ENCODE measurements around the gene KLK1. TPM values are rescaled to one million over a fixed set of nuclear protein-coding genes. Genes with fewer than 3 reads are reported as not detected.
"Not testable (repeated sequence)": the region's sequence is repeated elsewhere in the genome, so short reads cannot be mapped to it uniquely, and the experiment has no call there.

Gene KLK1
- total RNA-seq, 3 donors from 2014 or later, result 0.33 to 0.44 TPM; not detected in 1

GRCh38 chr19:50778906-50779430 is 44.6 kb downstream of the KLK1 start:
- peaks cover 0 to 67% of the 10 kb centered on the region in 2 donors for H3K27me3 ChIP-seq
- no peaks in the 10 kb centered on the region for H3K36me3 ChIP-seq
- H3K4me1 ChIP-seq, result no peaks in the 10 kb centered on the region
- DNase-seq (ENCODE audit: low spot score in 2 of 2), result no peak
- H3K27ac ChIP-seq, result no peak overlapping the region
- H3K4me3 ChIP-seq, result no peak overlapping the region
- peaks cover 6 to 7% of the 10 kb centered on the region in 2 donors for H3K9me3 ChIP-seq
- intact Hi-C loops (cut with DNase I; ENCODE audit: low total_unique reads), result no loop called here
- TF ChIP-seq POLR2AphosphoS5 (IDR thresholded peaks at IDR 0.05), result no peak
- no peak for TF ChIP-seq CTCF (IDR thresholded peaks at IDR 0.05)
- TF ChIP-seq POLR2A (IDR thresholded peaks at IDR 0.05), result no peak

- Histone ChIP-seq H3K9me3 (peaks cover 6 to 7% of the 10 kb centered on the region in 2 donors), H3K36me3 (no peaks in the 10 kb centered on the region), H3K27me3 (peaks cover 0 to 61% of the 10 kb centered on the region in 2 donors), H3K4me3 (no peak overlapping the region), H3K4me1 (no peaks in the 10 kb centered on the region), H3K27ac (no peak overlapping the region)
- DNase-seq (ENCODE audit: low spot score in 2 of 2), result no peak
- TF ChIP-seq POLR2AphosphoS5 (IDR thresholded peaks at IDR 0.05) (no peak), CTCF (IDR thresholded peaks at IDR 0.05) (no peak), POLR2A (IDR thresholded peaks at IDR 0.05) (no peak)
- intact Hi-C loops (cut with DNase I; ENCODE audit: low total_unique reads), result no loop called here
These were observed 45.7 kb downstream of the KLK1 start for GRCh38 chr19:50777830-50778303.

DNA sequence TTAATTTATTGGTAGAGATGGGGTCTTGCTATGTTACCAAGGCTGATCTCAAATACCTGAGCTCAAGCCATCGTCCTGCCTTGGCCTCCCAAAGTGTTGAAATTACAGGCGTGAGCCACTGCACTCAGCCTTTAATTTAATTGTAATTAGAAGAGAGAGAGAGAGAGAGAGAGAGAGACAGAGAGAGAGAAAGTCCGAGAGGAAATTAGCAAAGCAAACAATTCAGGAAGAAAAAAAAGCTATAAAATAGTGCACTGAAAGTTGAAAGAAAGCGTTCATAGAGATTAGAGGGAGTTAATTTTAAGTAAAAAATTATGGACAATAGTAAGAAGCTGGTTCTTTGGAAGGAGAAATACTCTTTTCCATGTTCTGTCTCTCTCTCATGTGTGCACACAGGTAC is 46.3 kb downstream of the KLK1 start:
- DNase-seq (ENCODE audit: low spot score in 2 of 2), result no peak
- Histone ChIP-seq H3K27me3 (peaks cover 0 to 62% of the 10 kb centered on the region in 2 donors), H3K4me1 (no peaks in the 10 kb centered on the region), H3K4me3 (no peak overlapping the region), H3K27ac (no peak overlapping the region), H3K9me3 (peaks cover 6 to 7% of the 10 kb centered on the region in 2 donors), H3K36me3 (no peaks in the 10 kb centered on the region)
- intact Hi-C loops (cut with DNase I; ENCODE audit: low total_unique reads), result no loop called here
- TF ChIP-seq POLR2A (IDR thresholded peaks at IDR 0.05) (no peak), POLR2AphosphoS5 (IDR thresholded peaks at IDR 0.05) (no peak), CTCF (IDR thresholded peaks at IDR 0.05) (no peak)

- no peak for TF ChIP-seq CTCF (IDR thresholded peaks at IDR 0.05)
- TF ChIP-seq POLR2AphosphoS5 (IDR thresholded peaks at IDR 0.05), result no peak
- TF ChIP-seq POLR2A (IDR thresholded peaks at IDR 0.05), result no peak
- H3K36me3 ChIP-seq, result no peaks in the 10 kb centered on the region
- H3K9me3 ChIP-seq, result peaks cover 6 to 7% of the 10 kb centered on the region in 2 donors
- H3K4me1 ChIP-seq, result no peaks in the 10 kb centered on the region
- H3K27me3 ChIP-seq, result peaks cover 0 to 58% of the 10 kb centered on the region in 2 donors
- no peak for DNase-seq (ENCODE audit: low spot score in 2 of 2)
- no peak overlapping the region for H3K4me3 ChIP-seq
- intact Hi-C loops (cut with DNase I; ENCODE audit: low total_unique reads), result no loop called here
- H3K27ac ChIP-seq, result no peak overlapping the region
These were observed 47.5 kb downstream of the KLK1 start for GRCh38 chr19:50776131-50776530.

- DNase-seq (ENCODE audit: low spot score in 2 of 2); H3K4me1 ChIP-seq; H3K4me3 ChIP-seq; H3K36me3 ChIP-seq; H3K27ac ChIP-seq; intact Hi-C loops (cut with DNase I; ENCODE audit: low total_unique reads); H3K9me3 ChIP-seq: not testable (repeated sequence)
- H3K27me3 ChIP-seq, result peaks cover 0 to 39% of the 10 kb centered on the region in 2 donors
These were observed 50.1 kb downstream of the KLK1 start for GRCh38 chr19:50773454-50773853.

DNA sequence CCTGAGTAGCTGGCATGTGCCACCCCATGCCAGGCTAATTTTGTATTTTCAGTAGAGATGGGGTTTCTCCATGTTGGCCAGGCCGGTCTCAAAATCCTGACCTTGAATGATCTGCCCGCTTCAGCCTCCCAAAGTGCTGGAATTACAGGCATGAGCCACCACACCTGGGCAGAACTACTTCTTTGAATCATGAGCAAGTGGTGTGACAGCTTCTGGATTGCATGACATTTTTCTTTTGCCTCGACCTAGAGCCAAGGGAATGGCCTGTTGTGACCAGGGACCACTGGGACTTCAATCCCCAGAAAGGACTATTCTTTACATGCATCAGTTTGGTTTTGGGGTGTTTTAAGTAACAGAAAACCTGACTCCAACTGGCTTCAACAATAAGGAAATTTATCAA is 50.7 kb downstream of the KLK1 start:
- DNase-seq (ENCODE audit: low spot score in 2 of 2); H3K4me1 ChIP-seq; H3K4me3 ChIP-seq; H3K27ac ChIP-seq; H3K9me3 ChIP-seq; H3K36me3 ChIP-seq; intact Hi-C loops (cut with DNase I; ENCODE audit: low total_unique reads): not testable (repeated sequence)
- peaks cover 0 to 34% of the 10 kb centered on the region in 2 donors for H3K27me3 ChIP-seq

Measured in breast epithelium (tissue), 4 donors.